Measurements from ENCODE around the gene SLC49A4.

SLC49A4 gene

GRCh38 chr3:122930063-122930997 is 135.5 kb downstream of the SLC49A4 start:
- H3K79me2 ChIP-seq (ENCODE audit: insufficient read depth, low read length), result no peaks in the 10 kb centered on the region
- no peaks in the 10 kb centered on the region for H3F3A ChIP-seq (ENCODE audit: low read depth)
- TF ChIP-seq CTCF (conservative IDR thresholded peaks at IDR 0.05; ENCODE audit: low read length) (no peak), EZH2phosphoT487 (IDR thresholded peaks at IDR 0.05; ENCODE audit: borderline replicate concordance) (no peak)
- no peaks in the 10 kb centered on the region for H3K9me2 ChIP-seq (replicated peaks; ENCODE audit: low read depth, low read length)
- H3K4me1 ChIP-seq (ENCODE audit: insufficient read depth, low read length, poor library complexity, severe bottlenecking), result no peaks in the 10 kb centered on the region
- H3K9ac ChIP-seq (ENCODE audit: low read depth, low read length, poor library complexity, severe bottlenecking), result no peak overlapping the region
- H2AFZ ChIP-seq (ENCODE audit: low read length), result no peak overlapping the region
- H3K36me3 ChIP-seq (ENCODE audit: insufficient read depth, low read length), result no peaks in the 10 kb centered on the region
- no peak overlapping the region for H3K4me3 ChIP-seq (ENCODE audit: low read length, poor library complexity, severe bottlenecking)
- no peak overlapping the region for H3K4me2 ChIP-seq (ENCODE audit: low read depth, low read length, poor library complexity, severe bottlenecking)
- H3K9me3 ChIP-seq (ENCODE audit: insufficient read depth, low read depth, low read length), result no peaks in the 10 kb centered on the region
- no peaks in the 10 kb centered on the region for H3K27me3 ChIP-seq (ENCODE audit: insufficient read depth, low read length, poor library complexity, severe bottlenecking)
- no peaks in the 10 kb centered on the region for H4K20me1 ChIP-seq (ENCODE audit: insufficient read depth, low read length, poor library complexity, severe bottlenecking)
